A673 (cell line): ENCODE measurements around the gene CBX4. TPM values are rescaled to one million over a fixed set of nuclear protein-coding genes. Genes with fewer than 3 reads are reported as not detected.

Experiments used
- BruUV-seq: library from RNA; stranded (reverse); fragments of 400-500 nt; replicated peaks from 2 replicates; lab custom pipeline; 2021; lab: Mats Ljungman, UMichigan
- CTCF ChIA-PET: fragments of 300-600 bp; sonication (Branson Sonifier 250); formaldehyde crosslinking; loops from one replicate; lab custom pipeline; 2022; ENCODE audit warnings: antibody characterized with exemption; lab: Charles Lee
- POLR2A ChIA-PET: fragments of 300-600 bp; sonication (Branson Sonifier 250); formaldehyde crosslinking; loops from one replicate; lab custom pipeline; 2022; ENCODE audit warnings: antibody characterized with exemption; ENCODE audit not compliant: low non-redundant PET; lab: Charles Lee
- DNase-seq: peaks from one replicate; pipeline ENCODE4 v3.0.0-alpha.2; 2015; ENCODE audit warnings: low spot score
- H3K27ac ChIP-seq: fragments of 200-600 bp; sonication (generic); 2 replicates; pipeline ENCODE4 v1.5.1; 2016; ENCODE audit warnings: mixed run types, low read depth, mild to moderate bottlenecking, mixed read lengths, antibody characterized with exemption, low read length; ENCODE audit not compliant: poor library complexity, severe bottlenecking
- H3K27me3 ChIP-seq: fragments of 200-600 bp; sonication (generic); replicated peaks from 2 replicates; pipeline ENCODE4 v1.6.1; 2017; ENCODE audit warnings: mixed run types, low read depth, mild to moderate bottlenecking, mixed read lengths, antibody characterized with exemption, low read length; ENCODE audit not compliant: insufficient read depth, poor library complexity
- H3K36me3 ChIP-seq: fragments of 200-600 bp; sonication (generic); 2 replicates; pipeline ENCODE4 v1.6.1; 2016; ENCODE audit warnings: mixed run types, mild to moderate bottlenecking, mixed read lengths, antibody characterized with exemption, low read length; ENCODE audit not compliant: insufficient read depth, poor library complexity, severe bottlenecking
- H3K4me1 ChIP-seq: fragments of 200-600 bp; sonication (generic); 2 replicates; pipeline ENCODE4 v1.6.1; 2017; ENCODE audit warnings: mixed run types, mild to moderate bottlenecking, mixed read lengths, antibody characterized with exemption, low read length; ENCODE audit not compliant: insufficient read depth, poor library complexity, severe bottlenecking
- H3K4me3 ChIP-seq: fragments of 200-600 bp; sonication (generic); 2 replicates; pipeline ENCODE4 v1.5.1; 2016; ENCODE audit warnings: low read depth, mixed run types, mild to moderate bottlenecking, mixed read lengths, low read length; ENCODE audit not compliant: poor library complexity, severe bottlenecking
- H3K9me3 ChIP-seq: fragments of 200-600 bp; sonication (generic); 2 replicates; pipeline ENCODE4 v1.6.1; 2016; ENCODE audit warnings: mixed run types, low read depth, mild to moderate bottlenecking, mixed read lengths, antibody characterized with exemption, low read length; ENCODE audit not compliant: poor library complexity, severe bottlenecking
- CTCF ChIP-seq: fragments of 300-800, 200-600 bp; sonication (generic); conservative IDR thresholded peaks from 2 replicates; pipeline ENCODE4 v1.5.1; 2017; ENCODE audit warnings: low read depth, mild to moderate bottlenecking, antibody characterized with exemption, low read length, moderate library complexity, mixed read lengths
- EZH2 ChIP-seq: fragments of 200-600 bp; sonication (generic); IDR thresholded peaks from 2 replicates; pipeline ENCODE4 v1.6.1; 2017; ENCODE audit warnings: borderline replicate concordance, low read depth, mild to moderate bottlenecking, mixed read lengths, antibody characterized with exemption, low read length; ENCODE audit not compliant: poor library complexity, severe bottlenecking
- intact Hi-C: fragments of 100-400 bp; cut with micrococcal nuclease; formaldehyde crosslinking; loops from one replicate; pipeline ENCODE4 v1.10.0; 2022; ENCODE audit not compliant: unreplicated experiment
- total RNA-seq: library from RNA; stranded (reverse); gene quantifications from 2 replicates; pipeline ENCODE4 v1.2.3, GENCODE V29; 2021

The CBX4 gene
- total RNA-seq, 1 experiment from 2014 or later: 42.6 TPM

- TF ChIP-seq CTCF (no peak), EZH2 (no peak)
- no peak for DNase-seq
- CTCF ChIA-PET: interaction anchor here (0.7 kb wide), 1 partner anchor 116 kb away, joined by 3 read pairs; no protein-coding TSS in a partner anchor
- H3K36me3 ChIP-seq: no peaks in the 10 kb centered on the region
- H3K9me3 ChIP-seq: no peaks in the 10 kb centered on the region
- H3K27ac ChIP-seq: no peak overlapping the region
- POLR2A ChIA-PET: interaction anchor here (0.7 kb wide), 1 partner anchor 23 kb away, joined by 4 read pairs; no protein-coding TSS in a partner anchor
- no peaks in the 10 kb centered on the region for H3K27me3 ChIP-seq
- intact Hi-C loops: no loop called here
- H3K4me3 ChIP-seq: no peak overlapping the region
- no TSS peak for BruUV-seq
- H3K4me1 ChIP-seq: no peaks in the 10 kb centered on the region
These were observed 22.4 kb upstream of the CBX4 start for GRCh38 chr17:79861413-79862216.

- H3K36me3 ChIP-seq: no peaks in the 10 kb centered on the region
- TF ChIP-seq CTCF: no peak
- no peak for TF ChIP-seq EZH2
- H3K4me3 ChIP-seq: no peak overlapping the region
- intact Hi-C loops: no loop called here
- H3K9me3 ChIP-seq: no peaks in the 10 kb centered on the region
- CTCF ChIA-PET: interaction anchor here (0.6 kb wide), 1 partner anchor 15 kb away, joined by 3 read pairs; no protein-coding TSS in a partner anchor
- POLR2A ChIA-PET: no interaction called here
- BruUV-seq: no TSS peak
- no peaks in the 10 kb centered on the region for H3K27me3 ChIP-seq
- H3K27ac ChIP-seq: no peak overlapping the region
- no peaks in the 10 kb centered on the region for H3K4me1 ChIP-seq
- DNase-seq: no peak
These were observed 20.7 kb upstream of the CBX4 start for GRCh38 chr17:79859676-79860615.

- no peaks in the 10 kb centered on the region for H3K27me3 ChIP-seq
- ChIA-PET POLR2A (no interaction called here), CTCF (no interaction called here)
- H3K27ac ChIP-seq: no peak overlapping the region
- no peak overlapping the region for H3K4me3 ChIP-seq
- no peaks in the 10 kb centered on the region for H3K36me3 ChIP-seq
- TF ChIP-seq EZH2 (no peak), CTCF (no peak)
- no peak for DNase-seq
- BruUV-seq: no TSS peak
- H3K4me1 ChIP-seq: no peaks in the 10 kb centered on the region
- intact Hi-C loops: no loop called here
- H3K9me3 ChIP-seq: no peaks in the 10 kb centered on the region
These were observed 17.9 kb upstream of the CBX4 start for GRCh38 chr17:79857095-79857494.
